NCI-H345 (cell line): ENCODE results near the gene ELF3.
"Not testable (repeated sequence)": the region's sequence is repeated elsewhere in the genome, so short reads cannot be mapped to it uniquely, and the experiment has no call there.

Experiments
- DNase-seq: peaks from one replicate; lab custom pipeline; 2025; lab: John Stamatoyannopoulos, UW

The ELF3 gene

GRCh38 chr1:202009326-202010179 lies 834 bp upstream of the ELF3 start:
- peak; percentile 86 for DNase-seq

- DNase-seq, result no peak
These were observed 1.6 kb downstream of the ELF3 start for GRCh38 chr1:202011994-202012393.

- DNase-seq, result no peak
These were observed 2.4 kb downstream of the ELF3 start for GRCh38 chr1:202012544-202013478.

- no peak for DNase-seq
These were observed 3.2 kb downstream of the ELF3 start for GRCh38 chr1:202013603-202014002.

GRCh38 chr1:202014060-202014459 lies 3.7 kb downstream of the ELF3 start:
- no peak for DNase-seq

GRCh38 chr1:202014915-202015661 lies 4.7 kb downstream of the ELF3 start:
- no peak for DNase-seq

- no peak for DNase-seq
These were observed 5.2 kb downstream of the ELF3 start for GRCh38 chr1:202015662-202015937.

- DNase-seq, result no peak
These were observed 5.8 kb downstream of the ELF3 start for GRCh38 chr1:202016022-202016810.

- no peak for DNase-seq
These were observed 6.7 kb downstream of the ELF3 start for GRCh38 chr1:202016811-202017748.

GRCh38 chr1:202017749-202018467 lies 7.5 kb downstream of the ELF3 start:
- peak; percentile 33 for DNase-seq

- DNase-seq, result peak; percentile 73
These were observed 8.3 kb downstream of the ELF3 start for GRCh38 chr1:202018468-202019234.

GRCh38 chr1:202019235-202019558 lies 8.8 kb downstream of the ELF3 start:
- DNase-seq, result not testable (repeated sequence)

- peak; percentile 76 for DNase-seq
These were observed 12.6 kb downstream of the ELF3 start for GRCh38 chr1:202023001-202023433.

- peak; percentile 73 for DNase-seq
These were observed 18.8 kb downstream of the ELF3 start for GRCh38 chr1:202029171-202029665.

- no peak for DNase-seq
These were observed 19.3 kb downstream of the ELF3 start for GRCh38 chr1:202029727-202030126.

GRCh38 chr1:202031796-202032195 lies 21.4 kb downstream of the ELF3 start:
- DNase-seq, result no peak

GRCh38 chr1:202034149-202034682 lies 23.8 kb downstream of the ELF3 start:
- DNase-seq, result no peak

GRCh38 chr1:202034683-202035462 lies 24.5 kb downstream of the ELF3 start:
- DNase-seq, result peak; percentile 77
